GM19099 (cell line): Measurements from ENCODE around the gene RXFP1.

Source experiments
- POLR2A ChIP-seq: IDR thresholded peaks from 3 replicates; pipeline ENCODE4 v1.6.1; 2011; ENCODE audit warnings: low read depth; ENCODE audit not compliant: insufficient read length; ENCODE audit errors: extremely low read depth

Gene RXFP1

DNA sequence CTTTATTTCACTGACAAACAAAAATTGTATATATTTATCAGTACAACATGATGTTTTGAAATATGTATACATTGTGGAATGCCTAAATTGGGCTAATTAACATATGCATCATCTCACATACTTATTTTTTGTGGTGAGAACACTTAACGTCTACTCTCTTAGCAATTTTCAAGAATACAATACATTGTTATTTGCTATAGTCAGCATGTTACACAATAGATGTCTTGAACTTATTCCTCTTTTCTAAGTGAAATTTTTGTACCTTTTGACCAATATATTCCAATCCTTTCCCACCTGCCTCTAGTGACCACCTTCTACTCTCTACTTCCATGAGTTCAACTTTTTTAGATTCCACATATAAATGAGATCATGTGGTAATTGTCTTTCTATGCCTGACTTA lies 114.9 kb downstream of the RXFP1 start:
- no peak for TF ChIP-seq POLR2A

DNA sequence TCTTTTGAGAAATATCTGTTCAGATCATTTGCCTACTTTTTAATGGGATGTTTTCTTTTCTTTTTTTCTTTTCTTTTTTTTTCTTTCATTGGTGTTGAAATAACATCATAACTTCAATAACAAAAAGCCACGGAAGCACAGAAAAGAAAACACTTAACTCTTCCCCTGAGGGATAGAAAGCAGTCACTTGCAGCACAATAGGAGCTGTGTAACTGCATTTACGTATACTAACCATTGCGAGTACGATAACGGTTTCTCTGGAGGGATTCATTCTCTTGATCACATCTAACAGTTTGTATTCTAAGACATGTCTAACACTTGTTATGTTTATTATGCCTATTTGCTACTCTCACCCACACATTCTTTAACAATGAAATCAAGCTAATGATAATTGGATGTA lies 122.7 kb downstream of the RXFP1 start:
- no peak for TF ChIP-seq POLR2A

DNA sequence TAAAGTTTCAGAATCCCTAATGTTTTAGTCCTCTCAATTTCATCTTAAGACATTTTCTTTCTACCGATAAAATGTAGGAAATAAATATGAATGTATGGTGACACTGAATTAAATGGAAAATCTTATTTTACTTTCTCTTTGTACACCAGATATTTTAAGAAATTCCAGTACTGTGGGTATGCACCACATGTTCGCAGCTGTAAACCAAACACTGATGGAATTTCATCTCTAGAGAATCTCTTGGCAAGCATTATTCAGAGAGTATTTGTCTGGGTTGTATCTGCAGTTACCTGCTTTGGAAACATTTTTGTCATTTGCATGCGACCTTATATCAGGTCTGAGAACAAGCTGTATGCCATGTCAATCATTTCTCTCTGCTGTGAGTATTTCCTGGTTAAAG lies 123.1 kb downstream of the RXFP1 start:
- no peak for TF ChIP-seq POLR2A

DNA sequence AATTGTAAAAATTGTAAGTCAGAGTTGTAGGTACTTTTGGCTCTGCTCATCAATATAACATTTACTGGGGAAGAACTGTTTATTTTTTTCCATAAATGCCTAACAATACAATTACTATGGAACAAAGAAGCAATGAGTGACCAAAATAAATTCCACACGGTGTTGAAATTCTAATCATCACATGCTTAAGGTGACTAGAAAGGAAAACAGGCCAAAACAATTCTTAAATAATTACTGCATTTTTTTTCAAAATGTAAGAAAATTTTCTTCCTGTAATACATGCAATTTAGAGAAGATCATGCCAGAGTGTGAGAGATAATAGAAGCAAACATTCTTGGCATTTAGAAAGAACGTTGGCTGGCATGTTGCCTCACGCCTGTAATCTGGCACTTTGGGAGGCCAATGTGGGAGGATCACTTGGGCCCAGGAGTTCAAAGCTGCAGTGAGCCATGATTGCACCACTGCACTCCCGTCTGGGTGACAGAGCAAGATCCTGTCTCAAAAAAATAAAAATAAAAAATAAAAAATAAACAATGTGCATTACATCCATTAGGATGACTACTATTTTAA lies 127.5 kb downstream of the RXFP1 start:
- TF ChIP-seq POLR2A: no peak

DNA sequence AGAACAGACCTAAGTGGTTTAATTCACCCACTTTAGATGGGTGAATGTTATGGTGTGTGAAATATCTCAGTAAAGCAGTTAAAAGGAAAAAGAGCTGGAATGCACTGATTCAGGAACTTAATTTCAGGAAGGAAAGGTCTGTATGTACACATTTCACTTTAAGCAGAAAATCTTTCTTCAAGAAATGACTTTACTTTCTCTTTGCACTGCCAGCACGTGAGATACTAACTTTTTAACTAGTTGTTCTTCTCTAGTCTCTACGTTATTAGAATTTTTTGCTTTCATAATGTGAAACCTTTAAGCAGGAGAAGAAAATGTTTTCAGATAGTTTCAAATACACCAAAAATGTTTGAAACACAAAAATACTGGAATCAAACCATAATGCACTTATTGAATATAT lies 131.2 kb downstream of the RXFP1 start:
- no peak for TF ChIP-seq POLR2A

DNA sequence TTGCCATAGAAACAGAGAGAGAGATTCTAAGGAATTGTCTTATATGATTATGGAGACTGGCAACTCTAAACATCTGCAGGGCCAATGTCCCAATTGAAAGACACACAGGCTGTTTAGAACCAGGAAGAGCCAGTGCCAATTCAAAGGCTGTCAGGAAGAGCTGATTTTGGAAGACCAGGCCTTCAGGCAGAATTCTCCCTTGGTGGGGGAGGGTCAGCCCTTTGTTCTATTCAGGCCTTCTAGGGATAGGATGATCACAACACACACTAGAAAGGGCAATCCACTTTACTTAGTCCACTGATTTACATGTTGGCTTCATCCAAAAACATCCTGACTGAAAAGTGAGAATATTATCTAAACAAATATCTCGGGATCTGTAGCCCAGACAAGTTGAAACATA lies 134.8 kb downstream of the RXFP1 start:
- no peak for TF ChIP-seq POLR2A

DNA sequence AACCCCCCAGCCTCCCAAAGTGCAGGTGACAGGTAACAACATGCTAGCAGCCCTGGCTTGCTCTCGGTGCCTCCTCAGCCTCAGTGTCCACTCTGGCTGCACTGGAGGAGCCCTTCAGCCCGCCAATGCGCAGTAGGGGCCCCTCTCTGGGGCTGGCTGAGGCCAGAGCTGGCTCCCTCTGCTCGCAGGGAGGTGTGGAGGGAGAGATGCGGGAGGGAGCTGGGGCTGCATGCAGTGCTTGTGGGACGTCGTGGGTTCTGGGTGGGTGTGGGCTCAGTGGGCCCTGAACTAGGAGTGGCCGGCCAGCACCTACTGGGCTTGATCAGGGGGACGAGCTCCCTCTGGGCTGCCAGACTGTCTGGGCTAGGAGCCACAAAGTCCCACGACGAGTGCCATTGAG lies 135.6 kb downstream of the RXFP1 start:
- TF ChIP-seq POLR2A: no peak

DNA sequence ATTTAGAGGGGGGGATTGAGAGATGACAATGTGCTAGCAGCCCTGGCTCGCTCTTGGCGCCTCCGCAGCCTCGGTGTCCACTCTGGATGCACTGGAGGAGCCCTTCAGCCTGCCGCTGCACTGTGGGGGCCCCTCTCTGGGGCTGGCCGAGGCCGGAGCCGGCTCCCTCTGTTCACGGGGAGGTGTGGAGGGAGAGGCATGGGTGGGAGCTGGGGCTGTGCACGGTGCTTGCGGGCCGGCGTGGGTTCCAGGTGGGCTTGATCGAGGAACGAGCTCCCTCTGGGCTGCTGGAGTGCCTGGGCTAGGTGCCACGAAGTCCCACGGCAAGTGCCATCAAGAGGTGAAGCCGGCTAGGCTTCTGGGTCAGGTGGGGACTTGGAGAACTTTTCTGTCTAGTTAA lies 143.1 kb downstream of the RXFP1 start:
- no peak for TF ChIP-seq POLR2A

DNA sequence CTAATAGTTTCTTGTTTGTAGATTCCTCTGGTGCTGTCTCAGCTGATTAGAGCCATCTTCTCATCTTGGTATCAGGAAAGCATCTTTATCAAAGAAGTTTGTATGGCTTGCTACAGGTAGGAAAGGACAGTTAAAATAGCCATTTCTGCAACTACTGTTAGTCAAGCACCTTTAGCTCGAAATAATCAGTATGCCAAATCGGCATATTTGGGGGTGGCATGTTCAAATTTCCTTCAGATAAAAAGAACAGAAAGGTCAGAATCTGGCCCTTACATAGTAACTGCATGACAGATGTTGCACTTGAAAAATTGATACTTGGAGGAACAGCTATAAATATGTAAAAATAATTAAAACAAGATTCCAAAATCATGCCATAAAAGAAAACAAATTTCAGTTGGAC lies 145.2 kb downstream of the RXFP1 start:
- TF ChIP-seq POLR2A: no peak

DNA sequence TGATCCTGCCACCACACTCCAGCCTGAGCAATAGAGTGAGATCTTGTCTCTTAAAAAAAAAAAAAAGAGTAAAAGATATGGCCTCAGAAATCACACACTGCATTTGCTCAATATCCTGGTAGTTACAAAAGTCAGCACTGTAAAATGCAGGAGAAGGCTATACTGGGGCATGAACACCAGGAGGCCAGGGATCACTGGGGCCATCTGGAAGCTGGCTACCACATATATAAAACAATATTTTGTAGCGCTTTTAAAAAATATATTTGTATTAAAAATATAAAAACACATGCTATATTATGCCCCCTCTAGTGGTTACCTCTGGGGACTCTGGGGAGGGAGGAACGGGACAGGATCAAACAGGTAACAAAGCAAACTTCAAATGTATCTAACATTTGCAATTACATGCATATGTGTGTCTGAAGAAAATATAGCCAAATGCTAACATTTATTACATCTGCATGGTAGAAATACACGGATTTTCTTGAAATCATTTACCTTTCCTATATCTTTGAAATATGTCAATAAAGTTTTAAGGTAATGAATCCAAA lies 146.0 kb downstream of the RXFP1 start:
- TF ChIP-seq POLR2A: no peak

DNA sequence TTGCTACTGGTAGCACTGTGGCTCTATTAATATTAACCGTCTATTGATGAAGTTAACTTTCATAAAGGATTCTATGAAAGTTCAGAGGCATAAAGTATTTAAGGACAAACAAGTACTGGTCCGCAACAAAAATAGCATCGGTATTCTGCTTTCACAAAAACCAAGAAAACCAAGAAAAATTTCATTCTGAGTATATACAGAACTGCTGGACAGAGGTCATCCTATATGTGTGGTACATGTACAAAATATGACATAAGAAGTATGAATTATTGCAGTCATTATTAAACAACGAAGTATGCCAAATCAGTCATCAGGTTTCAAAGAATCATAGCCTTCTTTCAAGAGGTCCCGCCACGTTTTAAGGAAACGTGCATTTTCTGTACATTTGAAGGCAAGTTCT lies 147.6 kb downstream of the RXFP1 start:
- no peak for TF ChIP-seq POLR2A

DNA sequence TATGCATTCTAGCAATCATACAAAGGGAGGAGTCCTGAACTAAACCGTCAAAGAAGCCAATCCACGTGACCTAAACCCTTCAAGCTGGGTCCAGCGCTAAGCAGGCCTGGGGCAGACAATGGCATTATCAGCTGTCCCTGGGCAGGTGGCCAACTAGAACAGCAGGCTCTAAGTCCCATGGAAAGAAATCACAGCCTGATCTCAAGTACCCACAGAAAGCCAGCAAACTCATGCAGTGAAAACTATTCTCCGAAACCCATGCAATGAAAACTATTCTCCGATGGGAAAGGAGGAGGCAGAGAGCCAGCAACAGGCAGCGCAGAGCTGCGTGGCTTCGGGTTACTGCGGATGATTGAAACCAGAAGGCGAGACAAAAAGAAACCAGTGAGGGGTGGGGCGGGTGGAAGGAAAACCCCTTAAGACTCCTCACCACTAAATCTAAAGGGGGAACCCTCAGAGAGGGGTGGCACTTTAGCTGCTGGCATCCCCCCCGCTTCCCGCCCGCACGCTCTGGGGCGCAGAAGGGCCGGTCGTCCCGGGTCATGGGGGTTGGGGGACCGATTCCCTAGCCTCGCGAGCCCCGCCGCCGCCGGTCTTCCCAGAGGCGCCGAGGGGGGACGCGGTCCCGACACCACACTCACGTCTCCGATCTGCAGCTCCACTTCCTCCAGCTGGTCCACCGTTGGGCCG lies 149.4 kb downstream of the RXFP1 start:
- TF ChIP-seq POLR2A: no peak

DNA sequence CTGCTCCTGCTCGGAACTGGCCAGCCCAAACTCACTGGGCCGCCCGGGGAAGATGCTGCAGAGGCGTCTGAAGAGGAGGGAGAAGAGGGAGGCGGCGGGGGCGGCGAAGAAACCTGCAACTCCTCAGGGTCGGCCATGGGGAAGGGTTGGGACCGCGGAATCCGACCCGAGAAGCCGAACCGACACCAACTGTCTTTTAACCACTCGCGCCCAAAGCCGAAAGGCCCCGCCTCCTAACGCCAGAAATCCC lies 149.9 kb downstream of the RXFP1 start, which contains the start of gene C4orf46:
Gene C4orf46 (minus strand): TSS at position 223 of the 250 bp plus-strand sequence. CDS start 86 bp downstream, at position 137.
- TF ChIP-seq POLR2A: peak; percentile 56

DNA sequence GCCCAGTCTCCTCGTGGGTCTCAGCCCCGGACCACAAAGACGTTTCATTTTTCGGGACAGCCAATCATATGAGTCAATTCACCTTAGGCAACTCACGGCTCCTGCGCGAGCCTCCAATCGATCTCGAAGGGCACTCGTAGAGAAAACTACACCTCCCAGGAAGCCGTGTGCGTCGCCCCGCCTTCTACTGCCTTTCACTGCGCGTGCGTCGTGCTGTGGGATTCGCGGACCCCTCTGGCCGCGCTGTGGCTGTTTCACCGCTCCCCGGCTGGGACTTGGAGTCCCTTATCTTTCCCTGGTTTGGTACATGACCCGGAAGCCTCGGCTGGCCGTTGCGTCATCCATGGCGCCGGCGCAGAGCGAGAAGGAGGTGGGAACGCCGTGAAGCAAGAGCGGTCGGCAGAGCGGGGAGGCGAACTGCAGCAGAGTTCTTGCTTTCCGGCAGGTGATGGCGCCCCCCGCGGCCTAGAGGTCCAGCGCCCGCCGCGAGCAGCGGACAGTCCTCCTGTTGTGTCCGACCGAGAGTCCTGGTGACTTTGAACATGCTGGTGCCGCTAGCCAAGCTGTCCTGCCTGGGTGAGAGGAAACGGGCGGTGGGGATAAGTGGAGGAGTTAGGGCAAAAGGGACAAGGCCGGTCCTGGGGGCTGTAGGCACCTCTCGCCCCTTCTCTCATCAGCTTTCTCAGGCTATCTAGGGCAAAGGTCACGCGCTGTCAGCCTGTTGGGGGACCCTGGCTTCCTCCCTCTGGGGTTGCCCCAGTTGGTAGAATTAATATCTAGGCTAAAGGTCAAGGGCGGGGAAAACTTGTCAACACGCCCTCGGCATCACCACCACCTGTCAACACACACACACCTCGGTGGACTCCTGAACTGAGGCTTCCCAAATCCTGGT lies 150.5 kb downstream of the RXFP1 start, which contains the start of gene ETFDH:
Gene ETFDH (plus strand): TSS at position 382 of the 892 bp plus-strand sequence. CDS start 161 bp downstream, at position 543.
- peak; percentile 61 for TF ChIP-seq POLR2A

DNA sequence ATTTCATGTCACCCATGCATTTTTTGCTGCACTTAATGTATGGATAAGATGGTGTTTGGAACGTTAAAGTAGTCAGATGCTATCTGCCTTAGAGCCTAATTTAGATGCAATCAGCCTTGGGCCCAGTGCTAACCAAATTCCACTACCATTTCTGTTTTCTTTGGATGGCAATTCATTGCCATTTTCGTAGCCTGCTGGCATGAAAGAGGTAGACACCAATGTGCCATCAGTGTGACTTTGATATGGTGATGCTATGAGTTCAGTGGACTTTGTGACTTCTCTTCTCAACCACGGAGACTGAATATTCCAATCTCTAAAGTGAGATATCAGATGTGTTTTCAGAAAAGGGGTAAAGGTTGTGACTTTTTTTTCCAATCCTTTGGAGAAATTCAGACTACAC lies 152.0 kb downstream of the RXFP1 start:
- no peak for TF ChIP-seq POLR2A

DNA sequence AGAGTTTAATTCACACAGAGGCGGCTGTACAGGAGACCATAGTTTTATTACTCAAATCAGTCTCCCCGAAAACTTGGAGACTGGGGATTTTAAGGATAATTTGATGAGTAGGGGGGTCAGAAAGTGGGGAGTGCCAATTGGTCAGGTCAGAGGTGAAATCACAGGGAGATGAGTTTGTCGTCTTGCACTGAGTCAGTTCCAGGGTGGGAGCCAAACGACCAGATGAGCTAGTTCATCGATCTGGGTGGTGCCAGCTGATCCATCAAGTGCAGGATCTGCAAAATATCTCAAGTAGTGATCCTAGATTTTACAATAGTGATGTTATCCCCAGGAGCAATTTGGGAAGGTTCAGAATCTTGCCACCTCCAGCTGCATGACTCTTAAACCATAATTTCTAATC lies 154.4 kb downstream of the RXFP1 start:
- no peak for TF ChIP-seq POLR2A

DNA sequence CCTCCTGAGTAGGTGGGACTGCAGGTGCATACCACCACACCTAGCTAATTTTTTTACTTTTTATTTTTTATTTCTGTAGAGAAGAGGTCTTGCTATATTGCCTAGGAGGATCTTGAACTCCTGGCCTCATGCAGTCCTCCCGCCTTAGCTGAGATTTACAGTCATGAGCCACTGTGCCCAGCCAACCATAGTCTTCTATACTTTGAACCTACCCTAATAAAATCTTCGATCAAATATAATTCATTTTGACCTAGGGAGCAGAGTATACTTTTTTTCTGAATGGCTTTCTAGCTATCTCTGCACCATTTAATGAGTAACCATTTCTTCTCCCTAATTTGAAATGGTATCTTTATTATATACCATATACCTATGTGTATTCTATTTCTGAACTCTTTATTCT lies 157.1 kb downstream of the RXFP1 start:
- no peak for TF ChIP-seq POLR2A

DNA sequence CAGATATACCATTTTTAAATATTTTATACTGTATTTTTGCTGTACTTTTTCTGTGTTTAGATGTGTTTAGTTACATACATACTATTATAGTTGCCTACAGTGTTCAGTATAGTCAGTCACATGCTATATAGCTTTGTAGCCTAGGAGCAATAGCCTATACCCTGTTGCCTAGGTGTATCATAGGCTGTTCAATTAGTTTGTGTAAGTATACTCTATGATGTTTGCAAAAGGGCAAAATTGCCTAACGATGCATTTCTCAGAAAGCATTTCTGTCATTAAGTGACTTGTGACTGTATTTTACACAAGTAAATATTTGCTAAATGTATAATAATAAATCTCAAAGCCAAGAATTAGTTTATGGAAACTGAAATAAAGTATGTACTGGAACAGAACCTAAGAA lies 159.9 kb downstream of the RXFP1 start:
- TF ChIP-seq POLR2A: no peak
